Panc1 (cell line): ENCODE data around the gene MTREX. TPM values are rescaled to one million over a fixed set of nuclear protein-coding genes. Genes with fewer than 3 reads are reported as not detected.
"Not testable (repeated sequence)": the region's sequence is repeated elsewhere in the genome, so short reads cannot be mapped to it uniquely, and the experiment has no call there.

Experiments
- ATAC-seq: fragments of 200-7000 bp; cut with Tn5 transposase; 2 replicates; pipeline ENCODE4 v1.9.1; 2020; ENCODE audit warnings: mild to moderate bottlenecking, moderate library complexity
- BruUV-seq: library from RNA; stranded (reverse); fragments of 400-500 nt; replicated peaks from 2 replicates; lab custom pipeline; 2021; lab: Mats Ljungman, UMichigan
- CTCF ChIA-PET: fragments of 300-600 bp; sonication (Branson Sonifier 250); formaldehyde crosslinking; loops from one replicate; lab custom pipeline; 2022; ENCODE audit warnings: antibody characterized with exemption; lab: Charles Lee
- POLR2A ChIA-PET: fragments of 300-600 bp; sonication (Branson Sonifier 250); formaldehyde crosslinking; loops from one replicate; lab custom pipeline; 2022; ENCODE audit warnings: antibody characterized with exemption; lab: Charles Lee
- DNase-seq: peaks from one replicate; pipeline ENCODE4 v3.0.0-alpha.2; 2010; ENCODE audit warnings: low read depth, low spot score
- H3K27ac ChIP-seq: 2 replicates; pipeline ENCODE4 v1.5.1; 2011; ENCODE audit warnings: mild to moderate bottlenecking, low read length, inconsistent platforms
- H3K27me3 ChIP-seq: fragments of 200-500 bp; sonication (Bioruptor generic); 2 replicates; pipeline ENCODE4 v1.6.0; 2014; ENCODE audit warnings: low read length, inconsistent platforms; ENCODE audit not compliant: control insufficient read depth, insufficient read depth
- H3K36me3 ChIP-seq: fragments of 200-500 bp; sonication (Bioruptor generic); 2 replicates; pipeline ENCODE4 v1.5.1; 2014; ENCODE audit warnings: inconsistent platforms, mild to moderate bottlenecking, low read length, moderate library complexity; ENCODE audit not compliant: control insufficient read depth, insufficient read depth
- H3K4me1 ChIP-seq: 2 replicates; pipeline ENCODE4 v1.5.1; 2011; ENCODE audit warnings: inconsistent platforms, mild to moderate bottlenecking, low read length, moderate library complexity; ENCODE audit not compliant: control insufficient read depth, insufficient read depth
- H3K4me3 ChIP-seq, 2 experiments: 2 replicates each; pipeline ENCODE4 v1.5.1; 2011 to 2012; ENCODE audit warnings: low read depth in 2 of 2, low read length in 2 of 2, mild to moderate bottlenecking in 2 of 2, inconsistent platforms in 1 of 2, moderate library complexity in 1 of 2
- H3K9me3 ChIP-seq: fragments of 200-500 bp; sonication (Bioruptor generic); 2 replicates; pipeline ENCODE4 v1.5.1; 2014; ENCODE audit warnings: low read depth, mild to moderate bottlenecking, inconsistent platforms, low read length, moderate library complexity; ENCODE audit not compliant: control insufficient read depth, insufficient read depth
- POLR2AphosphoS5 ChIP-seq: IDR thresholded peaks from 2 replicates; pipeline ENCODE4 v1.6.1; 2012; ENCODE audit warnings: mild to moderate bottlenecking, low read depth, low read length, moderate library complexity
- SIN3A ChIP-seq: IDR thresholded peaks from 2 replicates; pipeline ENCODE4 v1.6.1; 2012; ENCODE audit warnings: low read depth, mild to moderate bottlenecking, low read length, moderate library complexity, borderline replicate concordance; ENCODE audit not compliant: insufficient read depth
- TCF7L2 ChIP-seq: IDR thresholded peaks from 2 replicates; pipeline ENCODE4 v1.6.1; 2011; ENCODE audit warnings: mild to moderate bottlenecking, low read depth, low read length, inconsistent platforms
- in situ Hi-C: cut with HindIII; loops from 2 replicates; pipeline ENCODE4 v1.10.0; 2016; ENCODE audit warnings: low sequenced_read_pairs, low pct_unique_long_range_greater_than_20kb
- intact Hi-C: fragments of 100-400 bp; cut with micrococcal nuclease; formaldehyde crosslinking; loops from one replicate; pipeline ENCODE4 v1.10.0; 2022; ENCODE audit not compliant: unreplicated experiment
- total RNA-seq: library from RNA; stranded (reverse); gene quantifications from one replicate; pipeline ENCODE4 v1.2.1, GENCODE V29; 2021; ENCODE audit not compliant: unreplicated experiment
- TF ChIP-seq, protein P1 (sequence below), 2 experiments: IDR thresholded peaks; 2 replicates each; pipeline ENCODE4 v1.6.1; 2011 to 2012; ENCODE audit warnings: low read depth in 2 of 2, control low read depth in 1 of 2, low read length in 1 of 2, mild to moderate bottlenecking in 1 of 2, moderate library complexity in 1 of 2; ENCODE audit not compliant: insufficient read depth in 1 of 2
- TF ChIP-seq, protein P2 (sequence below): fragments of 450-650 bp; IDR thresholded peaks from 2 replicates; pipeline ENCODE4 v1.5.1; 2017; ENCODE audit warnings: mild to moderate bottlenecking

The MTREX gene
- total RNA-seq, 1 experiment from 2014 or later = 97.0 TPM

DNA sequence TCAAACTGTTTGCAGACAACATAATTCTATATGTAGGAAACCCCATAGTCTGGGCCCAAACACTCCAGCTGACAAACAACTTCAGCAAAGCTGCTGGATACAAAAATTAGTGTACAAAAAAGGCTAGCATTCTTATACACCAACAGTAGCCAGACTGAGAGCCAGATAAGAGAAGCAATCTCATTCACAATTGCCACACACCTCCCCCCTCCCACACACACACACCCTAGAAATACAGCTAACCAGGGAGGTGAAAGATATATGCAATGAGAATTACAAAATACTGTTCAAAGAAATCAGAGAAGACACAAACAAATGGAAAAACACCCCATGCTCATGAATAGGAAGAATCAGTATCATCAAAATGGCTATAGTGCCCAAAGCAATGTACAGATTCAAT, 9.0 kb downstream of the MTREX start:
- Histone ChIP-seq H3K36me3 (no peaks in the 10 kb centered on the region), H3K9me3 (no peaks in the 10 kb centered on the region), H3K4me3 (no peak overlapping the region), H3K27me3 (no peaks in the 10 kb centered on the region), H3K27ac (no peak overlapping the region), H3K4me1 (peaks cover 5% of the 10 kb centered on the region; the same call in 1 of the 2 replicates)
- intact Hi-C loops (no loop called here), in situ Hi-C loops (no loop called here)
- CTCF ChIA-PET = no interaction called here
- BruUV-seq = no TSS peak
- ATAC-seq (no peak), DNase-seq (no peak)
- TF ChIP-seq SIN3A = no peak
- TF ChIP-seq, protein P1, sequence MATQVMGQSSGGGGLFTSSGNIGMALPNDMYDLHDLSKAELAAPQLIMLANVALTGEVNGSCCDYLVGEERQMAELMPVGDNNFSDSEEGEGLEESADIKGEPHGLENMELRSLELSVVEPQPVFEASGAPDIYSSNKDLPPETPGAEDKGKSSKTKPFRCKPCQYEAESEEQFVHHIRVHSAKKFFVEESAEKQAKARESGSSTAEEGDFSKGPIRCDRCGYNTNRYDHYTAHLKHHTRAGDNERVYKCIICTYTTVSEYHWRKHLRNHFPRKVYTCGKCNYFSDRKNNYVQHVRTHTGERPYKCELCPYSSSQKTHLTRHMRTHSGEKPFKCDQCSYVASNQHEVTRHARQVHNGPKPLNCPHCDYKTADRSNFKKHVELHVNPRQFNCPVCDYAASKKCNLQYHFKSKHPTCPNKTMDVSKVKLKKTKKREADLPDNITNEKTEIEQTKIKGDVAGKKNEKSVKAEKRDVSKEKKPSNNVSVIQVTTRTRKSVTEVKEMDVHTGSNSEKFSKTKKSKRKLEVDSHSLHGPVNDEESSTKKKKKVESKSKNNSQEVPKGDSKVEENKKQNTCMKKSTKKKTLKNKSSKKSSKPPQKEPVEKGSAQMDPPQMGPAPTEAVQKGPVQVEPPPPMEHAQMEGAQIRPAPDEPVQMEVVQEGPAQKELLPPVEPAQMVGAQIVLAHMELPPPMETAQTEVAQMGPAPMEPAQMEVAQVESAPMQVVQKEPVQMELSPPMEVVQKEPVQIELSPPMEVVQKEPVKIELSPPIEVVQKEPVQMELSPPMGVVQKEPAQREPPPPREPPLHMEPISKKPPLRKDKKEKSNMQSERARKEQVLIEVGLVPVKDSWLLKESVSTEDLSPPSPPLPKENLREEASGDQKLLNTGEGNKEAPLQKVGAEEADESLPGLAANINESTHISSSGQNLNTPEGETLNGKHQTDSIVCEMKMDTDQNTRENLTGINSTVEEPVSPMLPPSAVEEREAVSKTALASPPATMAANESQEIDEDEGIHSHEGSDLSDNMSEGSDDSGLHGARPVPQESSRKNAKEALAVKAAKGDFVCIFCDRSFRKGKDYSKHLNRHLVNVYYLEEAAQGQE (IDR thresholded peaks at IDR 0.05; ENCODE audit: insufficient read depth in 1 of 2, low read depth in 2 of 2, low read length in 1 of 2) = no peak
- no peak for TF ChIP-seq POLR2AphosphoS5
- TF ChIP-seq TCF7L2 = no peak
- TF ChIP-seq, protein P2, sequence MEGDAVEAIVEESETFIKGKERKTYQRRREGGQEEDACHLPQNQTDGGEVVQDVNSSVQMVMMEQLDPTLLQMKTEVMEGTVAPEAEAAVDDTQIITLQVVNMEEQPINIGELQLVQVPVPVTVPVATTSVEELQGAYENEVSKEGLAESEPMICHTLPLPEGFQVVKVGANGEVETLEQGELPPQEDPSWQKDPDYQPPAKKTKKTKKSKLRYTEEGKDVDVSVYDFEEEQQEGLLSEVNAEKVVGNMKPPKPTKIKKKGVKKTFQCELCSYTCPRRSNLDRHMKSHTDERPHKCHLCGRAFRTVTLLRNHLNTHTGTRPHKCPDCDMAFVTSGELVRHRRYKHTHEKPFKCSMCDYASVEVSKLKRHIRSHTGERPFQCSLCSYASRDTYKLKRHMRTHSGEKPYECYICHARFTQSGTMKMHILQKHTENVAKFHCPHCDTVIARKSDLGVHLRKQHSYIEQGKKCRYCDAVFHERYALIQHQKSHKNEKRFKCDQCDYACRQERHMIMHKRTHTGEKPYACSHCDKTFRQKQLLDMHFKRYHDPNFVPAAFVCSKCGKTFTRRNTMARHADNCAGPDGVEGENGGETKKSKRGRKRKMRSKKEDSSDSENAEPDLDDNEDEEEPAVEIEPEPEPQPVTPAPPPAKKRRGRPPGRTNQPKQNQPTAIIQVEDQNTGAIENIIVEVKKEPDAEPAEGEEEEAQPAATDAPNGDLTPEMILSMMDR = no peak
- POLR2A ChIA-PET = no interaction called here

DNA sequence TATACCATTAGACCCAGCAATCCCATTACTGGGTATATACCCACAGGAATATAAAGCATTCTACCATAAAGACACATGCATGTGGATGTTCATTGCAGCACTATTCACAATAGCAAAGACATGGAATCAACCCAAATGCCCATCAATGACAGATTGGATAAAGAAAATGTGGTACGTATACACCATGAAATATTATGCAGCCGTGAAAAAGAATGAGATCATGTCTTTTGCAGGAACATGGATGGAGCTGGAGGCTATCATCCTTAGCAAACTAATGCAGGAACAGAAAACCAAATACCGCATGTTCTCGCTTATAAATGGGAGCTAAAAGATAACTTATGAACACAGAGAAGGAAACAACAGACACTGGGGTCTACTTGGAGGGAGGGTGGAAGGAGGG, 10.4 kb downstream of the MTREX start:
- DNase-seq, H3K27ac ChIP-seq, H3K27me3 ChIP-seq, CTCF ChIA-PET, BruUV-seq, ATAC-seq, in situ Hi-C loops, H3K4me1 ChIP-seq, H3K36me3 ChIP-seq, H3K4me3 ChIP-seq, intact Hi-C loops, H3K9me3 ChIP-seq: not testable (repeated sequence)
- POLR2A ChIA-PET = interaction anchor here (0.6 kb wide), 1 partner anchor 10 kb away, joined by 4 read pairs; the partner anchor contains the start of gene MTREX

DNA sequence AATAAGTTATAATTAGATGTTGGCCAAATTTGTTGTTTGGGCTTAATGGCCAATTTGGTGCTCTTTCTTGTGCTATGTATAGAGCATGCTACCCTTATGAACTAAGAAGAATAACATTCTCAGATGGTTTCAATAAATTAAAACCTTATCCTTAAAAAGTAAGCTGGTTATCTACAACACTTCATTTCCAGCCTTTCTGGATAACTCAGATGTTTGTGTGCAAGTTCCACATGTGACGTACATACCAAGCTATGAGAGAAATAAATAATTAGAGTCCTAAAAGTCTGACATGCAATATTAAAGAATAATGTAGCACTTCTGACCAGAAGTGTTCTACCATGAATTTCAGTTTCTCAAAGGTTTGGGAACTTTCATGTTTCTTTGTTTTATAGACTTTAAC, 11.7 kb downstream of the MTREX start:
- no peak for DNase-seq
- ChIA-PET CTCF (no interaction called here), POLR2A (no interaction called here)
- H3K36me3 ChIP-seq = no peaks in the 10 kb centered on the region
- H3K4me1 ChIP-seq = no peaks in the 10 kb centered on the region
- no peaks in the 10 kb centered on the region for H3K9me3 ChIP-seq
- no peak overlapping the region for H3K4me3 ChIP-seq
- intact Hi-C loops (no loop called here), in situ Hi-C loops (no loop called here)
- H3K27me3 ChIP-seq = no peaks in the 10 kb centered on the region
- no peak for ATAC-seq
- BruUV-seq = no TSS peak
- TF ChIP-seq SIN3A (no peak), TCF7L2 (no peak), POLR2AphosphoS5 (no peak)
- TF ChIP-seq, protein P2 = no peak
- TF ChIP-seq, protein P1 (IDR thresholded peaks at IDR 0.05; ENCODE audit: insufficient read depth in 1 of 2, low read depth in 2 of 2, low read length in 1 of 2) = no peak
- H3K27ac ChIP-seq = no peak overlapping the region
